ENCODE results near the gene CLSTN3. TPM values are rescaled to one million over a fixed set of nuclear protein-coding genes. Genes with fewer than 3 reads are reported as not detected.

CLSTN3 gene
- total and polyA plus RNA-seq, 2 of the 8 experiments (the other 6 are each of a cell fraction or from before 2014, with no cell fraction given), result 20.4 to 26.3 TPM

GRCh38 chr12:7102582-7102981 is 27.6 kb upstream of the CLSTN3 start:
- WGBS, 2 experiments (ENCODE audit: extremely low coverage in 1 of 2, insufficient coverage in 1 of 2, insufficient read length in 1 of 2, insufficient replicate concordance in 2 of 2, low coverage in 1 of 2, low lambda C conversion rate in 2 of 2, missing lambda C conversion rate in 1 of 2), result 87% methylated on average over 3 of the region's 3 CpGs; no CpG with 5 or more reads in 1 of the 2 experiments
- Histone ChIP-seq H4K20me1 (replicated peaks in 1 of 2; ENCODE audit: control insufficient read depth in 1 of 2, insufficient read depth in 2 of 2, low read length in 2 of 2) (peaks cover 0 to 6% of the 10 kb centered on the region in 2 experiments), H3K4me2 (ENCODE audit: insufficient read depth in 1 of 2, low read depth in 2 of 2, low read length in 2 of 2) (no peak overlapping the region), H3K14ac (ENCODE audit: insufficient read length) (no peak overlapping the region), H3K9me3 (ENCODE audit: insufficient read depth in 2 of 2, low read depth in 1 of 2, low read length in 1 of 2) (peaks cover 0 to 3% of the 10 kb centered on the region in 2 experiments; a peak in 2 of 4 replicates), H3K4ac (replicated peaks; ENCODE audit: insufficient read length, low read depth, low read length) (no peak overlapping the region), H3K4me3 (ENCODE audit: extremely low read depth in 1 of 4, insufficient read depth in 2 of 4, low read depth in 3 of 4, low read length in 4 of 4) (no peak overlapping the region), H3K79me1 (ENCODE audit: low read depth, low read length) (peaks cover 2% of the 10 kb centered on the region; the same call in 1 of the 2 replicates), H2BK12ac (ENCODE audit: low read depth, low read length) (no peak overlapping the region), H2BK5ac (ENCODE audit: low read depth, low read length) (no peak overlapping the region), H2AFZ (ENCODE audit: low read length) (no peak overlapping the region), H3K56ac (replicated peaks; ENCODE audit: insufficient read length, low read depth, low read length) (no peak overlapping the region), H4K5ac (ENCODE audit: insufficient read length, low read depth, low read length) (no peak overlapping the region), H2AK5ac (ENCODE audit: low read depth, low read length) (no peak overlapping the region), H3K36me3 (ENCODE audit: control insufficient read depth in 2 of 4, insufficient read depth in 4 of 4, low read length in 3 of 4) (peaks cover 0 to 11% (median 2%) of the 10 kb centered on the region in 4 experiments; a peak in 4 of 8 replicates), H2BK20ac (ENCODE audit: low read length) (no peak overlapping the region), H3K79me2 (ENCODE audit: control insufficient read depth in 1 of 2, insufficient read depth in 2 of 2, low read length in 2 of 2) (no peaks in the 10 kb centered on the region), H3K18ac (ENCODE audit: extremely low read depth, low read length) (no peak overlapping the region), H3K4me1 (replicated peaks in 1 of 4; ENCODE audit: control insufficient read depth in 3 of 4, insufficient read depth in 4 of 4, low read length in 3 of 4) (peaks cover 0 to 2% (median 0%) of the 10 kb centered on the region in 4 experiments; a peak in 1 of 7 replicates), H2BK120ac (replicated peaks; ENCODE audit: low read depth, low read length) (no peak overlapping the region), H3K27ac (ENCODE audit: low read depth, low read length) (no peak overlapping the region), H3K27me3 (replicated peaks in 1 of 4; ENCODE audit: control insufficient read depth in 3 of 4, extremely low read depth in 1 of 4, insufficient read depth in 3 of 4, low read length in 3 of 4) (no peaks in the 10 kb centered on the region), H3K23ac (ENCODE audit: insufficient read length) (no peak overlapping the region), H4K91ac (replicated peaks; ENCODE audit: insufficient read length, low read length) (no peak overlapping the region), H3K9ac (replicated peaks in 1 of 4; ENCODE audit: extremely low read depth in 1 of 4, low read depth in 3 of 4, low read length in 3 of 4) (no peak overlapping the region), H4K8ac (ENCODE audit: extremely low read depth, insufficient read depth, low read length) (no peak overlapping the region), H2BK15ac (ENCODE audit: low read length) (no peak overlapping the region), H3K23me2 (ENCODE audit: low read depth, low read length) (no peaks in the 10 kb centered on the region)
- TF ChIP-seq JUND (IDR thresholded peaks at IDR 0.05; ENCODE audit: low read length) (no peak), EZH2 (IDR thresholded peaks at IDR 0.05; ENCODE audit: low read depth, low read length, severe bottlenecking) (no peak), E2F6 (IDR thresholded peaks at IDR 0.05) (no peak), RFX5 (IDR thresholded peaks at IDR 0.05; ENCODE audit: borderline replicate concordance, low read depth, low read length) (no peak), ASH2L (IDR thresholded peaks at IDR 0.05; ENCODE audit: low read length) (no peak), HDAC2 (IDR thresholded peaks at IDR 0.05; ENCODE audit: borderline replicate concordance in 1 of 2, low read depth in 2 of 2, low read length in 2 of 2) (no peak), RNF2 (IDR thresholded peaks at IDR 0.05; ENCODE audit: borderline replicate concordance, low read depth, low read length, missing control alignments, poor library complexity, severe bottlenecking) (no peak), CBX8 (IDR thresholded peaks at IDR 0.05; ENCODE audit: borderline replicate concordance, low read depth, low read length) (no peak), HDAC6 (IDR thresholded peaks at IDR 0.05; ENCODE audit: low read depth, low read length) (no peak), EGR1 (IDR thresholded peaks at IDR 0.05; ENCODE audit: borderline replicate concordance, low read depth, low read length) (no peak), TAF7 (optimal IDR thresholded peaks at IDR 0.05; ENCODE audit: borderline replicate concordance, low read depth, low read length) (no peak)
- FAIRE-seq (no peak), DNase-seq (ENCODE audit: low read depth in 1 of 2, low spot score in 2 of 2) (no peak)
- ChIA-PET CTCF (ENCODE audit: partially characterized antibody) (interaction anchor here (1.0 to 2.6 kb wide), 9 partner anchors 10 to 179 kb away, joined by 3 to 28 read pairs (median 3); partner anchors contain the start of gene C1S), POLR2A (ENCODE audit: partially characterized antibody) (interaction anchor here (0.6 to 2.7 kb wide), 6 partner anchors 8 to 159 kb away, joined by 3 to 13 read pairs (median 5); partner anchors contain the start of genes C12orf57, C1R, CLSTN3 and RNU7-1)
